ENCODE results near the gene WWOX.

Gene WWOX

GRCh38 chr16:78984324-78984723, 884.9 kb downstream of the WWOX start:
- no peak for DNase-seq (ENCODE audit: extremely low spot score)
- no peak for TF ChIP-seq CTCF (IDR thresholded peaks at IDR 0.05; ENCODE audit: control extremely low read depth, extremely low read depth, low read depth, missing control alignments)
- POLR2A ChIA-PET, result no interaction called here
- CTCF ChIA-PET, result interaction anchor here (1.4 kb wide), 1 partner anchor 15 kb away, joined by 4 read pairs; no protein-coding TSS in a partner anchor

DNA sequence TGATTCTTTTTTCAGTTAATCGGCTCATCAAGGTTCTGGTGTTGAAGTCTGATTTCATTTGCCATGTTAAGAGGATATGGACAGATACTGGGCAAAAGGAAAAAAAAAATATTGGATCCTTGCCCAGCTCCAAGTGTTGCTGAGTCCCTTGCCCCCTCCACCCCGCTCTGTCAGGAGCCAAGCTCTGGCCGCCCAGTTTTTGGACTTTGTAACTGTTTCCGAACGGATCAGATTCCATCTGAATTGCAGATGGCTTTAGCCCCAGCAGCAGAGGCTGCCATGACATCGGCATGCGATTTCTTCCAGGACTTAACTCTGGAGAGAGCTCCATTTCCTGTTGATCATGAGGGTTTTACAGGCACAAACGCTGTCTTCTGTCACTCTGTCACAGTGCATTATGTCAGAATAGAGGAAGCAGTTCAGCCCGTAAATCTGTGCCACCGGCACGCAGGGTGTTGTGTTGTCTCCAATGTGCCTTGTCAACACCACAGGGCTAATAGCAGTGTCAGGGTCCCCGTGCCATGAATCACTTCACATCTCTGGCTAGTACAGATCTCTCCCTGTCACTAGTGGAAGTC, 885.5 kb downstream of the WWOX start:
- CTCF ChIA-PET, result interaction anchor here (1.4 kb wide), 1 partner anchor 16 kb away, joined by 4 read pairs; no protein-coding TSS in a partner anchor
- POLR2A ChIA-PET, result no interaction called here
- TF ChIP-seq CTCF (IDR thresholded peaks at IDR 0.05; ENCODE audit: control extremely low read depth, extremely low read depth, low read depth, missing control alignments), result no peak

DNA sequence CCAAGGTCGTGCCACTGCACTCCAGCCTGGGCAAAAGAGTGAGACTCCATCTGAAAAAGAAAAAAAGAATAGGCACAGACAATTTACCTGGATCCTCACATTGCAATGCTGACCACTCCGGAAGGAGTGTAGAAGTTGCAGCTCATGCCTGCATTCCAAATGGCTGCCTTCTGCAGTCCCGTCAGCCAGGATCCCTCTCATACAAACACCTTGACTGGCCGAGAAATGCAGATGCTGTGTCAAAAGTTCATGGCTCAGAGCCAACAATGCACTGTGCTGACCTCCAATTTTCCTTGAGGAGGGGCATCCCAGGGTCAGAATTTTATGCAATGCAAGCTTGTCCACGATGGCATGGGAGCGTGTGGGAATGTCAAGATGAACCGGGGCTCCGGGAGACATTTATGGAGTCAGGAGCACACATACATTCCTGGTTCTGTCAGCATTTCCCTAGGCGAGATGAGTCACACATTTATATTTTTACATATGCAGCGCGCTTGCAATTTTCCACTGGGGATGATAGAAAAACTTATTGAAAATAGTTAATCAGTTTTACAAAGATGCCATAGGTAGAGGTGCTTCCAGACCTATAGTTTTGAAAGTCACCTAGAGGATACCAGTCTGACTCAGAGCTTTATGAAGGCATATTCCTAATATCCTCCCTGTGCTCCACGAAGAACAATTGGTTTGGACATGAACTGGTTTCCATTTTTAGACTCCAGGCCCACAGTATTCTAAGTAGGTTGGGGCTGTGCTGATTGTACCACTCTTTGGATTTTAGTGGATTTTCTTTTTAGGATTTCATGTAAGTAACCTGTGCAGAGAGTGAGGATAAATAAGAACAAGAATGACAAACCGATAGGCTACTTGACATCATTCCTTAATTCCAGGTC, 886.5 kb downstream of the WWOX start:
- DNase-seq (ENCODE audit: extremely low spot score), result no peak
- TF ChIP-seq CTCF (IDR thresholded peaks at IDR 0.05; ENCODE audit: control extremely low read depth, extremely low read depth, low read depth, missing control alignments), result no peak
- ChIA-PET CTCF (interaction anchor here (1.4 kb wide), 1 partner anchor 17 kb away, joined by 4 read pairs; no protein-coding TSS in a partner anchor), POLR2A (no interaction called here)

More for the DNA sequence above, 885.5 kb downstream of the WWOX start:
- no peak for DNase-seq (ENCODE audit: extremely low spot score)

GRCh38 chr16:78987666-78988065, 888.2 kb downstream of the WWOX start:
- POLR2A ChIA-PET, result no interaction called here
- CTCF ChIA-PET, result no interaction called here

GRCh38 chr16:78988361-78988969, 889.0 kb downstream of the WWOX start:
- ChIA-PET CTCF (no interaction called here), POLR2A (no interaction called here)
- no peak for DNase-seq (ENCODE audit: extremely low spot score)
- no peak for TF ChIP-seq CTCF (IDR thresholded peaks at IDR 0.05; ENCODE audit: control extremely low read depth, extremely low read depth, low read depth, missing control alignments)

More at GRCh38 chr16:78987666-78988065, 888.2 kb downstream of the WWOX start:
- TF ChIP-seq CTCF (IDR thresholded peaks at IDR 0.05; ENCODE audit: control extremely low read depth, extremely low read depth, low read depth, missing control alignments), result no peak
- no peak for DNase-seq (ENCODE audit: extremely low spot score)

GRCh38 chr16:78990309-78990701, 890.9 kb downstream of the WWOX start:
- ChIA-PET POLR2A (no interaction called here), CTCF (interaction anchor here (0.7 kb wide), 1 partner anchor 14 kb away, joined by 3 read pairs; no protein-coding TSS in a partner anchor)
- DNase-seq (ENCODE audit: extremely low spot score), result no peak
- no peak for TF ChIP-seq CTCF (IDR thresholded peaks at IDR 0.05; ENCODE audit: control extremely low read depth, extremely low read depth, low read depth, missing control alignments)
